ENCODE data around the gene NPAS3.

DNA sequence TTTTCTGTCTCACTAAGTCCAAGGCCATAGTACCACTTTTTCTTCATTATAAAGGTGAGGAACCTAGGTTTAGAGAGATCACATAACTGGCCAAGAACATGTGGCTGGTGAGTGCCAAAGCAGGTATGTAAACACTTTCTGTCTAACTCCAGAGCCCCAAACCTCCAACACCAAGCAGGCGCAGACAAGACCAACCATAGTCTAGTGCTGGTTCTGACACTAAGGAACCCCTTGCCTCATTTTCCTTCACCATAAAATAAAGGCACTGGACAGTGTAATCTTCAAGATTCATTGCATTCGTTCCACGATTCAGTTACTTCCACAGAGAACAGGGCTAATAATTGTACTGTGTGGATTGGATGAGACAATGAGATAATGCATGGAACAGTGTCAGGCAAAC is 71.0 kb downstream of the NPAS3 start:
- TF ChIP-seq, protein P1, sequence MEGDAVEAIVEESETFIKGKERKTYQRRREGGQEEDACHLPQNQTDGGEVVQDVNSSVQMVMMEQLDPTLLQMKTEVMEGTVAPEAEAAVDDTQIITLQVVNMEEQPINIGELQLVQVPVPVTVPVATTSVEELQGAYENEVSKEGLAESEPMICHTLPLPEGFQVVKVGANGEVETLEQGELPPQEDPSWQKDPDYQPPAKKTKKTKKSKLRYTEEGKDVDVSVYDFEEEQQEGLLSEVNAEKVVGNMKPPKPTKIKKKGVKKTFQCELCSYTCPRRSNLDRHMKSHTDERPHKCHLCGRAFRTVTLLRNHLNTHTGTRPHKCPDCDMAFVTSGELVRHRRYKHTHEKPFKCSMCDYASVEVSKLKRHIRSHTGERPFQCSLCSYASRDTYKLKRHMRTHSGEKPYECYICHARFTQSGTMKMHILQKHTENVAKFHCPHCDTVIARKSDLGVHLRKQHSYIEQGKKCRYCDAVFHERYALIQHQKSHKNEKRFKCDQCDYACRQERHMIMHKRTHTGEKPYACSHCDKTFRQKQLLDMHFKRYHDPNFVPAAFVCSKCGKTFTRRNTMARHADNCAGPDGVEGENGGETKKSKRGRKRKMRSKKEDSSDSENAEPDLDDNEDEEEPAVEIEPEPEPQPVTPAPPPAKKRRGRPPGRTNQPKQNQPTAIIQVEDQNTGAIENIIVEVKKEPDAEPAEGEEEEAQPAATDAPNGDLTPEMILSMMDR (IDR thresholded peaks at IDR 0.05 in 2 of 3, conservative IDR thresholded peaks at IDR 0.05 in 1 of 3; ENCODE audit: borderline replicate concordance in 1 of 3, insufficient read depth in 1 of 3, low read depth in 2 of 3, low read length in 2 of 3) = no peak
- TF ChIP-seq POLR2A (IDR thresholded peaks at IDR 0.05; ENCODE audit: borderline replicate concordance, extremely low read depth, insufficient read depth, insufficient read length) = no peak
- no peak for TF ChIP-seq POLR2AphosphoS5 (IDR thresholded peaks at IDR 0.05; ENCODE audit: low read depth, low read length)
- no peak for TF ChIP-seq RAD21 (IDR thresholded peaks at IDR 0.05; ENCODE audit: low read depth)
- no peak for TF ChIP-seq TCF7L2 (IDR thresholded peaks at IDR 0.05; ENCODE audit: borderline replicate concordance, extremely low read depth, insufficient read depth, insufficient read length)
- no peak for TF ChIP-seq EZH2 (IDR thresholded peaks at IDR 0.05)
